AG10803 (cell line): ENCODE results near the gene CPA5.

Experiments
- DNase-seq: peaks from one replicate; pipeline ENCODE4 v3.0.0; 2010; ENCODE audit warnings: low read depth
- H3K4me3 ChIP-seq: 2 replicates; pipeline ENCODE4 v1.5.1; 2011; ENCODE audit warnings: mild to moderate bottlenecking, low read length, control low read depth
- CTCF ChIP-seq: conservative IDR thresholded peaks from 2 replicates; pipeline ENCODE4 v1.5.1; 2011; ENCODE audit warnings: mild to moderate bottlenecking, low read length, control low read depth, inconsistent platforms

CPA5 gene

GRCh38 chr7:130385600-130386066, 41.0 kb downstream of the CPA5 start:
- TF ChIP-seq CTCF: no peak
- H3K4me3 ChIP-seq: no peak overlapping the region
- DNase-seq: no peak

DNA sequence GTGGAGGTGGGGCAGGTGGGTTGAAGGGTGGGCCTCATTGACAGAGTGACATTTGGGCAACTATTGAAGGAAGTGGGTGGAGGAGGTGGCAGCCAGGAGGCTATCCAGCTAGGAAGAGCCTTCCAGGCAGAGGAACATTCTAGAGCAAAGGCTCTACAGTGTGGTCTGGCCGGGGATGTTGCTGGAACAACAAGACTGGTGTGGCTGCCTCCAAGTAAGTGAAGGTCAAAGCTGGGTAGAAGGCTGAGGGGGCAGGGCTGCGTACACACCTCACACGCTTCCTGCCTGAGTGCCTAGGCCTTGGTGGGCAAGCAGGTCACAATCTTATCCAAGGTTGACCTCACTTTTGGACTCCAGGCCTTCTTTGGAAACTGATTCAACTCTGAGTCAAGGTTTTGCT, 42.3 kb downstream of the CPA5 start:
- H3K4me3 ChIP-seq: no peak overlapping the region
- TF ChIP-seq CTCF: no peak
- no peak for DNase-seq

DNA sequence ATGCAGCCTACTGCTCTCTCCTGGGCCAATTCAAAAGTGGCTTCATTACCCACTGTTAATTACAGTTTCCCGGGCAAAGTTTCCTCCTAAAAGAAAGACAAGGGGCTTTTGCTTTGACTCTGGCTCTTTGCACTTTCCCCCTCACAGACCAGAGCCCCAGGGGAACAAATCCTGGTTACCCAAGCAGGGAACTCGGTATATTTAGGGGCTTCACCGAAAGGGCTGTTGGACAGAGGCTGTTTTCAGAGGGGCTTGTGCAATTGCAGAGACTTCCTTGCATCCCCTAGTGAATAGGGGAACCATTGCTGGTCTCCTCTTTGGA, 42.7 kb downstream of the CPA5 start:
- H3K4me3 ChIP-seq: no peak overlapping the region
- DNase-seq: no peak
- TF ChIP-seq CTCF: no peak

DNA sequence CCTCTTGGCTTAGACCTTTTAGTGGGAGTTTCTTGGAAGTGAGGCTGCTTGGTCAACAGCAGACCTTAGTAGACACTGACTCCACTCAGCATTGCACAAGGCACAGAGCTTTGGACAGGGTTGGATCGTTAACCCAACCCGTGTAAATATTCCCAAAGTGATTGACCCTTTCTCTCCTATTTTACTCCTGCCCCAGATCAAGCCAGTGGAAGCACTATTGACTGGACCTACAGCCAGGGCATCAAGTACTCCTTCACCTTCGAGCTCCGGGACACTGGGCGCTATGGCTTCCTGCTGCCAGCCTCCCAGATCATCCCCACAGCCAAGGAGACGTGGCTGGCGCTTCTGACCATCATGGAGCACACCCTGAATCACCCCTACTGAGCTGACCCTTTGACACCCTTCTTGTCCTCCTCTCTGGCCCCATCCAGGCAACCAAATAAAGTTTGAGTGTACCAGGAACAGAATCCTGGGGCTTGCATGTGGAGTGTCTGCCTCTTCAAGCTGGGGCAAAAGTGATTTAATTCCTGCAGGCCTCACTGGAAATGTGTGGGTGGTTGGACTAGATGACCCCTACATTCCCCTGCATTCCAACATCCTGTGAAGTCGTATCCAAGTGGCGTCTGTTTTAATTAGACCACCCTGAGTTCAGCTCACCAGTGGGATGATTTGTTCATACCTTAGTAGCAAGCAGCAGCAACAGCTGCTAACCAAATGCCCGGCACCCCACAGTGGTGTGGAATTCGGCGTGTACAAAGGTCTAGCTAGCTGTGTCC, 43.2 kb downstream of the CPA5 start:
- DNase-seq: peak; percentile 91
- no peak for TF ChIP-seq CTCF
- H3K4me3 ChIP-seq: no peak overlapping the region

DNA sequence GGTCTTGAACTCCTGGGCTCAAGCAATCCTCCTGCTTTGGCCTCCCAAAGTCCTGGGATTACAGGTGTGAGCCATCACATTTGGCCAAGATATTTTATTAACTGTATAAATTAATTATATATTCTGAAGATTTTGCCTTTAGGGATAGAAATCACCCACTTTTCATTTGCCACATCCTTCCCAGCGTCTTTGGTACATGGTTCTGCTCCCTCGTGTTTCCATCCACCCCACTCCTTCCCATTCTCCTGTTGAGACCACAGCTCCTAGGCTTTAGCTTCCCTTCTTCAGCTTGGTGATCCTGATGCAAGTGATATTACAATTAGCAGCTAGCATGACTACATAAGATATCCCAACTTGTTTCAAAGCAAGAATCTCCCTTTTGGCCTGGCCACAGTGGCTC, 44.1 kb downstream of the CPA5 start:
- no peak for TF ChIP-seq CTCF
- DNase-seq: no peak
- no peak overlapping the region for H3K4me3 ChIP-seq

GRCh38 chr7:130390486-130390885, 45.9 kb downstream of the CPA5 start:
- H3K4me3 ChIP-seq: no peak overlapping the region
- no peak for DNase-seq
- TF ChIP-seq CTCF: no peak

DNA sequence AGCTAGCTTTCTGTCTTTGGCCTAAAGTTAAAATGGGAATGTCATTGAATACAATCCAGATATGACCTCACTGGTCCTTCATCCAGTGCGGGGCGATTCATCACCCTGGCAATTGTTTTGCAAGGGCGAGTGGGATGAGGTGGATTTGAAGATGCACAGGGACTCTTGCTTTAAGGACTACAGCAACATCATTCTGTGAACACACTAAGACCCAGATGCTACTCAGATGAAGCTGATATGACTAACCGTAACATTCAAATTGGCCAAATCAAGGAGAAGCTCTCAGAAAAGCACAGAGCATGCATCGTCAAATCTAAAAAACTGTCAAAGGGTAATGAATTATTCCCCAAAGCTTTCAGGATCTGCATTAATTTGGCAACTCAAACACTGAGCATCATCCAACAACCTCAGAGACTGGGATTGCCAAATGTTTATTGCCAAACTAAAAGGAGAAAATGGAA, 48.5 kb downstream of the CPA5 start:
- DNase-seq: peak; percentile 90
- no peak for TF ChIP-seq CTCF
- H3K4me3 ChIP-seq: no peak overlapping the region
